SU-DHL-6 (cell line): ENCODE data around the gene RNF157.

Source experiments
- H2AFZ ChIP-seq: fragments of 200-600 bp; sonication (generic); 2 replicates; pipeline ENCODE4 v1.6.1; 2014; ENCODE audit warnings: low read depth, mild to moderate bottlenecking, moderate library complexity, mixed read lengths, antibody characterized with exemption, low read length; ENCODE audit not compliant: severe bottlenecking
- H3F3A ChIP-seq: fragments of 200-600 bp; shearing (Covaris generic); 2 replicates; pipeline ENCODE4 v1.6.0; 2016; ENCODE audit warnings: antibody characterized with exemption, mild to moderate bottlenecking; ENCODE audit not compliant: insufficient read depth
- H3K27ac ChIP-seq: fragments of 200-600 bp; sonication (generic); 2 replicates; pipeline ENCODE4 v1.5.1; 2016; ENCODE audit warnings: low read depth, mild to moderate bottlenecking, low read length, moderate library complexity, mixed read lengths
- H3K27me3 ChIP-seq: fragments of 200-600 bp; sonication (generic), shearing (Covaris generic); 2 replicates; pipeline ENCODE4 v1.6.0; 2014; ENCODE audit warnings: mild to moderate bottlenecking, low read length
- H3K36me3 ChIP-seq: fragments of 200-600 bp; sonication (generic); 2 replicates; pipeline ENCODE4 v1.6.1; 2014; ENCODE audit warnings: mild to moderate bottlenecking, low read length, mixed read lengths
- H3K4me2 ChIP-seq: fragments of 300-600, 200-600 bp; shearing (Covaris generic), sonication (generic); 2 replicates; pipeline ENCODE4 v1.6.0; 2014; ENCODE audit warnings: low read length, low read depth, mild to moderate bottlenecking; ENCODE audit not compliant: poor library complexity, severe bottlenecking
- H3K4me3 ChIP-seq: fragments of 200-600 bp; sonication (generic); 2 replicates; pipeline ENCODE4 v1.5.1; 2014; ENCODE audit warnings: antibody characterized with exemption, low read length, mild to moderate bottlenecking, mixed read lengths; ENCODE audit not compliant: insufficient read depth, poor library complexity, severe bottlenecking
- H3K79me2 ChIP-seq: fragments of 200-600 bp; sonication (generic); 2 replicates; pipeline ENCODE4 v1.6.1; 2014; ENCODE audit warnings: mild to moderate bottlenecking, low read length, moderate library complexity; ENCODE audit not compliant: insufficient read depth
- H3K9ac ChIP-seq: fragments of 200-600 bp; sonication (generic); 2 replicates; pipeline ENCODE4 v1.7.0; 2014; ENCODE audit warnings: mild to moderate bottlenecking, low read length
- H3K9me2 ChIP-seq: fragments of 200-600 bp; sonication (generic); replicated peaks from 2 replicates; pipeline ENCODE4 v1.6.1; 2014; ENCODE audit warnings: low read length; ENCODE audit not compliant: insufficient read depth
- H3K9me3 ChIP-seq: fragments of 200-600 bp; sonication (generic); 2 replicates; pipeline ENCODE4 v1.6.1; 2014; ENCODE audit warnings: low read length, mixed read lengths; ENCODE audit not compliant: insufficient read depth
- H4K20me1 ChIP-seq: fragments of 200-600 bp; sonication (generic); 2 replicates; pipeline ENCODE4 v1.6.1; 2014; ENCODE audit warnings: low read depth, mild to moderate bottlenecking, antibody characterized with exemption, low read length, moderate library complexity, mixed read lengths
- CTCF ChIP-seq: fragments of 200-600 bp; sonication (generic); IDR thresholded peaks from one replicate; pipeline ENCODE4 v1.5.1; 2017; ENCODE audit warnings: antibody characterized with exemption, mild to moderate bottlenecking, low read length, moderate library complexity; ENCODE audit not compliant: insufficient read depth, poor library complexity, severe bottlenecking
- EZH2phosphoT487 ChIP-seq: fragments of 200-600 bp; sonication (generic), shearing (Covaris generic); conservative IDR thresholded peaks from 2 replicates; pipeline ENCODE4 v1.6.1; 2018; ENCODE audit warnings: mild to moderate bottlenecking, antibody characterized with exemption, low read length, moderate library complexity, mixed read lengths

The RNF157 gene

GRCh38 chr17:76130473-76130872, 109.8 kb downstream of the RNF157 start:
- no peak for TF ChIP-seq CTCF
- no peak for TF ChIP-seq EZH2phosphoT487
- no peak overlapping the region for H2AFZ ChIP-seq
- H3K27ac ChIP-seq: no peak overlapping the region
- no peak overlapping the region for H3K9ac ChIP-seq
- no peak overlapping the region for H3K4me2 ChIP-seq
- no peaks in the 10 kb centered on the region for H3K36me3 ChIP-seq
- H4K20me1 ChIP-seq: no peaks in the 10 kb centered on the region
- H3K27me3 ChIP-seq: no peaks in the 10 kb centered on the region
- no peak overlapping the region for H3K4me3 ChIP-seq
- no peaks in the 10 kb centered on the region for H3K9me2 ChIP-seq
- H3K79me2 ChIP-seq: no peaks in the 10 kb centered on the region
- H3F3A ChIP-seq: no peaks in the 10 kb centered on the region
- no peaks in the 10 kb centered on the region for H3K9me3 ChIP-seq

GRCh38 chr17:76125922-76126321, 114.4 kb downstream of the RNF157 start:
- Histone ChIP-seq H3K4me2 (no peak overlapping the region), H3K9me2 (no peaks in the 10 kb centered on the region), H3K27ac (no peak overlapping the region), H3K27me3 (no peaks in the 10 kb centered on the region), H3K9me3 (no peaks in the 10 kb centered on the region), H3K79me2 (no peaks in the 10 kb centered on the region), H3K9ac (no peak overlapping the region), H3F3A (no peaks in the 10 kb centered on the region), H2AFZ (no peak overlapping the region), H4K20me1 (no peaks in the 10 kb centered on the region), H3K4me3 (no peak overlapping the region), H3K36me3 (no peaks in the 10 kb centered on the region)
- TF ChIP-seq EZH2phosphoT487 (no peak), CTCF (no peak)

- no peaks in the 10 kb centered on the region for H4K20me1 ChIP-seq
- H3K4me3 ChIP-seq: no peak overlapping the region
- no peak overlapping the region for H3K9ac ChIP-seq
- no peak overlapping the region for H3K4me2 ChIP-seq
- H3K9me3 ChIP-seq: no peaks in the 10 kb centered on the region
- H3K36me3 ChIP-seq: no peaks in the 10 kb centered on the region
- TF ChIP-seq CTCF (no peak), EZH2phosphoT487 (no peak)
- no peaks in the 10 kb centered on the region for H3F3A ChIP-seq
- no peaks in the 10 kb centered on the region for H3K9me2 ChIP-seq
- H3K27me3 ChIP-seq: no peaks in the 10 kb centered on the region
- no peak overlapping the region for H3K27ac ChIP-seq
- no peaks in the 10 kb centered on the region for H3K79me2 ChIP-seq
- H2AFZ ChIP-seq: no peak overlapping the region
Observed at GRCh38 chr17:76125391-76125675, 115.0 kb downstream of the RNF157 start.
